H1 (cell line): Measurements from ENCODE around the gene DBNL. TPM values are rescaled to one million over a fixed set of nuclear protein-coding genes. Genes with fewer than 3 reads are reported as not detected.

ENCODE experiments used
- CTCF ChIA-PET: fragments of 300-600 bp; sonication (Branson Sonifier 250); formaldehyde crosslinking; loops from one replicate; lab custom pipeline; 2021; ENCODE audit not compliant: partially characterized antibody; lab: Charles Lee
- POLR2A ChIA-PET: fragments of 300-600 bp; sonication (Branson Sonifier 250); formaldehyde crosslinking; loops from one replicate; lab custom pipeline; 2021; ENCODE audit warnings: inconsistent platforms; ENCODE audit not compliant: partially characterized antibody; lab: Charles Lee
- DNase-seq, 2 experiments: peaks; one replicate each; pipeline versions ENCODE4 v3.0.0 to v3.0.0-alpha.2; 2010 to 2022; ENCODE audit warnings: low spot score in 2 of 2, low read depth in 1 of 2, mixed read lengths in 1 of 2
- FAIRE-seq: peaks from 2 replicates; lab custom pipeline; 2011; peaks lifted over from hg19 to GRCh38; lab: Jason Lieb, UNC
- H2AFZ ChIP-seq: 2 replicates; pipeline ENCODE4 v1.8.1; 2012; ENCODE audit warnings: low read length, inconsistent platforms
- H2AK5ac ChIP-seq: 2 replicates; pipeline ENCODE4 v1.6.1; 2013; ENCODE audit warnings: low read depth, low read length
- H2BK120ac ChIP-seq: replicated peaks from 2 replicates; pipeline ENCODE3; 2013; ENCODE audit warnings: low read depth, low read length, inconsistent platforms
- H2BK12ac ChIP-seq: 2 replicates; pipeline ENCODE4 v1.6.1; 2013; ENCODE audit warnings: low read depth, low read length
- H2BK15ac ChIP-seq: 2 replicates; pipeline ENCODE4 v1.6.1; 2013; ENCODE audit warnings: low read length
- H2BK20ac ChIP-seq: 2 replicates; pipeline ENCODE4 v1.6.1; 2013; ENCODE audit warnings: low read length
- H2BK5ac ChIP-seq: 2 replicates; pipeline ENCODE4 v1.6.1; 2013; ENCODE audit warnings: low read depth, low read length
- H3K14ac ChIP-seq: 2 replicates; pipeline ENCODE4 v1.6.1; 2013; ENCODE audit warnings: inconsistent platforms; ENCODE audit not compliant: insufficient read length
- H3K18ac ChIP-seq: 2 replicates; pipeline ENCODE4 v1.6.1; 2013; ENCODE audit warnings: low read length; ENCODE audit errors: extremely low read depth
- H3K23ac ChIP-seq: 2 replicates; pipeline ENCODE4 v1.6.1; 2013; ENCODE audit warnings: inconsistent platforms; ENCODE audit not compliant: insufficient read length
- H3K23me2 ChIP-seq: 2 replicates; pipeline ENCODE4 v1.6.1; 2013; ENCODE audit warnings: low read depth, low read length
- H3K27ac ChIP-seq: 2 replicates; pipeline ENCODE4 v1.6.1; 2011; ENCODE audit warnings: low read depth, low read length, inconsistent platforms
- H3K27me3 ChIP-seq, 4 experiments: replicated peaks in 1 of 4; 1 replicate in 1 of 4; 2 replicates in 3 of 4; pipeline versions ENCODE4 v1.6.1 to v1.8.1; 2011 to 2013; ENCODE audit warnings: low read length in 3 of 4, mild to moderate bottlenecking in 3 of 4, inconsistent platforms in 2 of 4, mixed read lengths in 2 of 4, moderate library complexity in 1 of 4; ENCODE audit not compliant: control insufficient read depth in 3 of 4, insufficient read depth in 3 of 4; ENCODE audit errors: extremely low read depth in 1 of 4
- H3K36me3 ChIP-seq, 4 experiments: 2 replicates each; pipeline versions ENCODE4 v1.6.1 to v1.8.1; 2011 to 2013; ENCODE audit warnings: mild to moderate bottlenecking in 4 of 4, low read length in 3 of 4, moderate library complexity in 2 of 4, control low read depth in 1 of 4, inconsistent platforms in 1 of 4; ENCODE audit not compliant: insufficient read depth in 4 of 4, control insufficient read depth in 2 of 4
- H3K4ac ChIP-seq: replicated peaks from 2 replicates; pipeline ENCODE3; 2013; ENCODE audit warnings: low read length, low read depth, mixed read lengths, inconsistent platforms; ENCODE audit not compliant: insufficient read length
- H3K4me1 ChIP-seq, 4 experiments: replicated peaks in 1 of 4; 1 replicate in 1 of 4; 2 replicates in 3 of 4; pipeline versions ENCODE4 v1.6.1 to v1.8.1; 2011 to 2013; ENCODE audit warnings: low read length in 3 of 4, inconsistent platforms in 2 of 4, mixed read lengths in 1 of 4; ENCODE audit not compliant: insufficient read depth in 4 of 4, control insufficient read depth in 3 of 4
- H3K4me2 ChIP-seq, 2 experiments: 2 replicates each; pipeline versions ENCODE4 v1.6.1 to v1.8.1; 2011 to 2013; ENCODE audit warnings: low read depth in 2 of 2, low read length in 2 of 2, control low read depth in 1 of 2, inconsistent platforms in 1 of 2, mild to moderate bottlenecking in 1 of 2; ENCODE audit not compliant: insufficient read depth in 1 of 2
- H3K4me3 ChIP-seq, 4 experiments: fragments of 200-600, 300-600 bp in 1 of 4; sonication (generic), shearing (Covaris generic), sonication (Bioruptor Twin) in 1 of 4; 2 replicates each; pipeline versions ENCODE4 v1.5.1 to v1.8.1; 2011 to 2016; ENCODE audit warnings: low read length in 4 of 4, low read depth in 3 of 4, control low read depth in 2 of 4, inconsistent platforms in 2 of 4, mild to moderate bottlenecking in 2 of 4, mixed read lengths in 1 of 4, moderate library complexity in 1 of 4; ENCODE audit not compliant: insufficient read depth in 2 of 4; ENCODE audit errors: extremely low read depth in 1 of 4
- H3K56ac ChIP-seq: replicated peaks from 2 replicates; pipeline ENCODE3; 2013; ENCODE audit warnings: low read depth, mild to moderate bottlenecking, mixed read lengths, low read length, inconsistent platforms; ENCODE audit not compliant: insufficient read length
- H3K79me1 ChIP-seq: 2 replicates; pipeline ENCODE4 v1.6.1; 2013; ENCODE audit warnings: low read depth, low read length, control low read depth
- H3K79me2 ChIP-seq, 2 experiments: 2 replicates each; pipeline versions ENCODE4 v1.6.1 to v1.8.1; 2012 to 2013; ENCODE audit warnings: low read length in 2 of 2, mild to moderate bottlenecking in 2 of 2, inconsistent platforms in 1 of 2; ENCODE audit not compliant: insufficient read depth in 2 of 2, control insufficient read depth in 1 of 2
- H3K9ac ChIP-seq, 4 experiments: replicated peaks in 1 of 4; 1 replicate in 1 of 4; 2 replicates in 3 of 4; pipeline versions ENCODE4 v1.6.1 to v1.8.1; 2011 to 2013; ENCODE audit warnings: low read depth in 3 of 4, low read length in 3 of 4, control low read depth in 2 of 4, mild to moderate bottlenecking in 2 of 4, moderate library complexity in 2 of 4, inconsistent platforms in 1 of 4; ENCODE audit errors: extremely low read depth in 1 of 4
- H3K9me3 ChIP-seq, 2 experiments: 2 replicates each; pipeline versions ENCODE4 v1.6.1 to v1.8.1; 2012 to 2013; ENCODE audit warnings: mild to moderate bottlenecking in 2 of 2, moderate library complexity in 2 of 2, control low read depth in 1 of 2, inconsistent platforms in 1 of 2, low read depth in 1 of 2, low read length in 1 of 2, mixed read lengths in 1 of 2; ENCODE audit not compliant: insufficient read depth in 2 of 2
- H4K20me1 ChIP-seq, 2 experiments: replicated peaks in 1 of 2; 2 replicates each; pipeline versions ENCODE3 to v1.8.1; 2011 to 2013; ENCODE audit warnings: inconsistent platforms in 2 of 2, low read length in 2 of 2, mild to moderate bottlenecking in 1 of 2; ENCODE audit not compliant: insufficient read depth in 2 of 2, control insufficient read depth in 1 of 2
- H4K5ac ChIP-seq: 2 replicates; pipeline ENCODE4 v1.6.1; 2013; ENCODE audit warnings: low read length, low read depth, mixed read lengths, inconsistent platforms; ENCODE audit not compliant: insufficient read length
- H4K8ac ChIP-seq: 2 replicates; pipeline ENCODE4 v1.8.0; 2013; ENCODE audit warnings: mild to moderate bottlenecking, moderate library complexity, low read length, inconsistent platforms; ENCODE audit not compliant: insufficient read depth; ENCODE audit errors: extremely low read depth
- H4K91ac ChIP-seq: replicated peaks from 2 replicates; pipeline ENCODE3; 2013; ENCODE audit warnings: low read length, mixed read lengths, inconsistent platforms; ENCODE audit not compliant: insufficient read length
- BRCA1 ChIP-seq: IDR thresholded peaks from 2 replicates; pipeline ENCODE4 v1.6.1; 2012; ENCODE audit warnings: low read depth, low read length, improper control_type of control experiment
- CBX5 ChIP-seq: fragments of 300-800, 300-1000 bp; sonication (generic); IDR thresholded peaks from 2 replicates; pipeline ENCODE4 v1.7.1; 2016; ENCODE audit warnings: antibody characterized with exemption, low read length, low read depth
- HDAC2 ChIP-seq, 2 experiments: fragments of 300-600 bp in 1 of 2; sonication (generic) in 1 of 2; IDR thresholded peaks; 2 replicates each; pipeline ENCODE4 v1.6.1; 2011 to 2012; ENCODE audit warnings: low read depth in 2 of 2, low read length in 2 of 2, mild to moderate bottlenecking in 2 of 2, moderate library complexity in 2 of 2, borderline replicate concordance in 1 of 2, inconsistent platforms in 1 of 2
- SIRT6 ChIP-seq: IDR thresholded peaks from one replicate; pipeline ENCODE4 v1.7.1; 2012; ENCODE audit warnings: low read length, inconsistent platforms
- SP2 ChIP-seq: IDR thresholded peaks from 2 replicates; pipeline ENCODE4 v1.6.1; 2012; ENCODE audit warnings: mild to moderate bottlenecking, low read length, inconsistent platforms
- SRF ChIP-seq: IDR thresholded peaks from 2 replicates; pipeline ENCODE4 v1.6.1; 2011; ENCODE audit warnings: mild to moderate bottlenecking, low read depth, low read length, moderate library complexity
- WGBS, 2 experiments: shearing (Covaris generic) in 1 of 2; methylation state at CpG; one replicate each; pipeline versions ENCODE4 v1.1.6 to v1.1.7; 2013 to 2015; ENCODE audit warnings: low lambda C conversion rate in 2 of 2, mixed read lengths in 2 of 2, inconsistent platforms in 1 of 2, low coverage in 1 of 2, missing lambda C conversion rate in 1 of 2; ENCODE audit not compliant: insufficient replicate concordance in 2 of 2, insufficient coverage in 1 of 2, insufficient read length in 1 of 2; ENCODE audit errors: extremely low coverage in 1 of 2, missing lambda C conversion rate in 1 of 2; 5-methylcytosine and 5-hydroxymethylcytosine counted together
- polyA plus RNA-seq, 7 experiments: library from polyadenylated mRNA; depleted of rRNA in 3 of 7; stranded (reverse) in 5 of 7; unstranded in 2 of 7; fragments of >200 nt in 5 of 7; fragments of 200-250 nt in 2 of 7; gene quantifications; 1 replicate in 5 of 7; 2 replicates in 1 of 7; 4 replicates in 1 of 7; pipeline versions ENCODE4 v1.2.1 to v1.2.3, GENCODE V29; 2011 to 2013; ENCODE audit warnings: missing spikeins in 2 of 7, mixed read lengths in 2 of 7
- total RNA-seq: library from RNA; stranded (reverse); fragmentation: NEBNext Ultra II Directional; extraction: Animal tissue kit (Norgen Biotek cat#: 25700); gene quantifications from 2 replicates; pipeline ENCODE4 v1.2.1, GENCODE V29; 2021

DBNL gene
- total and polyA plus RNA-seq, 2 of the 8 experiments (the other 6 are each of a cell fraction or from before 2014, with no cell fraction given), result 30.9 to 56.6 TPM

- Histone ChIP-seq H2BK15ac (no peak overlapping the region), H4K20me1 (peaks cover 4 to 11% of the 10 kb centered on the region in 2 experiments), H3K9me3 (no peaks in the 10 kb centered on the region), H3K9ac (no peak overlapping the region; a peak in 1 of 7 replicates), H2BK12ac (no peak overlapping the region), H2BK5ac (no peak overlapping the region), H3K27me3 (no peaks in the 10 kb centered on the region), H3K4me2 (no peak overlapping the region), H3K23ac (no peak overlapping the region), H3K23me2 (no peaks in the 10 kb centered on the region; the same call in 1 of the 2 replicates), H2AFZ (no peak overlapping the region), H4K91ac (no peak overlapping the region), H3K27ac (no peak overlapping the region), H3K79me2 (peaks cover 0 to 23% of the 10 kb centered on the region in 2 experiments; a peak in 2 of 4 replicates), H3K18ac (no peak overlapping the region), H2AK5ac (no peak overlapping the region), H3K14ac (no peak overlapping the region), H3K36me3 (peaks cover 0 to 26% (median 7%) of the 10 kb centered on the region in 4 experiments; a peak in 4 of 8 replicates), H3K4me1 (peaks cover 0 to 4% (median 0%) of the 10 kb centered on the region in 4 experiments; a peak in 2 of 7 replicates), H3K79me1 (peaks cover 2% of the 10 kb centered on the region; the same call in 1 of the 2 replicates), H2BK120ac (no peak overlapping the region), H4K5ac (no peak overlapping the region), H4K8ac (no peak overlapping the region), H2BK20ac (no peak overlapping the region), H3K56ac (no peak overlapping the region), H3K4ac (no peak overlapping the region), H3K4me3 (no peak overlapping the region)
- CTCF ChIA-PET, result interaction anchor here (0.8 kb wide), 1 partner anchor 36 kb away, joined by 3 read pairs; no protein-coding TSS in a partner anchor
- DNase-seq, result no peak
- FAIRE-seq, result no peak
- WGBS, 2 experiments, result 89% methylated on average over 14 of the region's 14 CpGs; no CpG with 5 or more reads in 1 of the 2 experiments
- no peak for TF ChIP-seq BRCA1
- TF ChIP-seq SIRT6, result no peak
- no peak for TF ChIP-seq SP2
- no peak for TF ChIP-seq SRF
- TF ChIP-seq CBX5, result no peak
- TF ChIP-seq HDAC2 (IDR thresholded peaks at IDR 0.05; ENCODE audit: borderline replicate concordance in 1 of 2, low read depth in 2 of 2, low read length in 2 of 2), result no peak
- POLR2A ChIA-PET, result interaction anchor here (3.7 kb wide), 1 partner anchor 13 kb away, joined by 12 read pairs; no protein-coding TSS in a partner anchor
Measured at GRCh38 chr7:44050121-44050914, 5.8 kb downstream of the DBNL start.
